Thyroid gland (tissue), 4 donors: Measurements from ENCODE around the gene HELZ. TPM values are rescaled to one million over a fixed set of nuclear protein-coding genes. Genes with fewer than 3 reads are reported as not detected.

ENCODE experiments used
- DNase-seq, 2 donors: peaks; one replicate each; pipeline ENCODE4 v3.0.0-alpha.2; 2019
- H3K27ac ChIP-seq, 3 donors: fragments of 200-600 bp; sonication (generic); 1 replicate in 2 of 3; 2 replicates in 1 of 3; pipeline ENCODE4 v1.5.1; 2016 to 2019; ENCODE audit warnings: mild to moderate bottlenecking in 1 of 3, moderate library complexity in 1 of 3
- H3K27me3 ChIP-seq: fragments of 200-600 bp; sonication (generic); one replicate; pipeline ENCODE4 v1.5.1; 2019
- H3K36me3 ChIP-seq, 2 donors: fragments of 200-600 bp; sonication (generic); one replicate each; pipeline ENCODE4 v1.5.1; 2016 to 2019
- H3K4me1 ChIP-seq, 2 donors: fragments of 200-600 bp; sonication (generic); one replicate each; pipeline ENCODE4 v1.5.1; 2017 to 2019
- H3K4me3 ChIP-seq, 3 donors: fragments of 200-600 bp; sonication (generic); replicated peaks in 1 of 3; 1 replicate in 2 of 3; 2 replicates in 1 of 3; pipeline ENCODE4 v1.5.1; 2016; ENCODE audit warnings: mild to moderate bottlenecking in 1 of 3
- H3K9me3 ChIP-seq: fragments of 200-600 bp; sonication (generic); one replicate; pipeline ENCODE4 v1.5.1; 2017
- CTCF ChIP-seq, 6 experiments: fragments of 200-600 bp in 3 of 6; fragments of 450-650 bp in 3 of 6; sonication (generic) in 3 of 6; IDR thresholded peaks; one replicate each; pipeline ENCODE4 v1.5.1; 2016 to 2019; ENCODE audit warnings: antibody characterized with exemption in 6 of 6, mild to moderate bottlenecking in 2 of 6, inconsistent platforms in 1 of 6, moderate library complexity in 1 of 6
- POLR2A ChIP-seq, 2 donors: fragments of 450-650 bp; IDR thresholded peaks; one replicate each; pipeline ENCODE4 v1.6.1; 2017; ENCODE audit warnings: antibody characterized with exemption in 2 of 2, mild to moderate bottlenecking in 2 of 2, moderate library complexity in 1 of 2
- WGBS, 2 donors: methylation state at CpG; one replicate each; pipeline ENCODE4 v1.1.5; 2017; 5-methylcytosine and 5-hydroxymethylcytosine counted together
- intact Hi-C: fragments of 100-400 bp; cut with DNase I; formaldehyde crosslinking; loops from one replicate; pipeline ENCODE4 v1.15.1; 2023
- total RNA-seq, 4 donors: library from RNA; depleted of rRNA; stranded (reverse); fragments of >200 nt; gene quantifications; one replicate each; pipeline ENCODE4 v1.2.3, GENCODE V29; 2016

HELZ gene
- total RNA-seq, 4 donors from 2014 or later = 63.4 to 134 (median 88.2) TPM

DNA sequence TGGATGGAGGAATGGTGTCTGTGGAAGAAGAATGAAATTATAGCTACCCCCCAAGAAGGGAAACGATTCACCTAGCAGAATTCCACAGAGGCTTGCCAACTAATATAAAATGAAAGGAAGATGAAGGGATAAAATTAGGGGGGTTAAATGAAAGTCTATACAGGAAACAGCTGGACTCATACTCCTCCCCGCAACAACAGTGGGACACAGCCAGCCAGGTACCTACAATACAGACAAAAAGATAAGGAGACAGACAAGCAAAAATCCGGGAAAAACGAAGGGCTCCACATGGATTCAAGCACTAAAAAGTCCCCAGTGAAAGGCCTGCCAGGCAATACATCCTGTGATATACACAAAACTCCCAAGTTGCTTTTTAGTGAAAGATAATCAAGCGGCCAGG is 152.7 kb downstream of the HELZ start:
- 85 to 87% methylated on average over 5 of the region's 5 CpGs for WGBS, 2 donors
- Histone ChIP-seq H3K9me3 (no peaks in the 10 kb centered on the region), H3K36me3 (no peaks in the 10 kb centered on the region), H3K4me3 (no peak overlapping the region), H3K27me3 (no peaks in the 10 kb centered on the region), H3K27ac (no peak overlapping the region), H3K4me1 (no peaks in the 10 kb centered on the region)
- no peak for DNase-seq
- TF ChIP-seq POLR2A (IDR thresholded peaks at IDR 0.05) (no peak), CTCF (IDR thresholded peaks at IDR 0.05) (no peak)
- intact Hi-C loops = no loop called here

- H3K36me3 ChIP-seq = peaks cover 0 to 7% of the 10 kb centered on the region in 2 donors
- no peak overlapping the region for H3K4me3 ChIP-seq
- intact Hi-C loops = no loop called here
- no peaks in the 10 kb centered on the region for H3K9me3 ChIP-seq
- H3K27me3 ChIP-seq = no peaks in the 10 kb centered on the region
- no peak overlapping the region for H3K27ac ChIP-seq
- TF ChIP-seq CTCF (IDR thresholded peaks at IDR 0.05) = no peak
- no peak for TF ChIP-seq POLR2A (IDR thresholded peaks at IDR 0.05)
- no peak for DNase-seq
- no peaks in the 10 kb centered on the region for H3K4me1 ChIP-seq
These were observed 154.7 kb downstream of the HELZ start for GRCh38 chr17:67090341-67090740.

DNA sequence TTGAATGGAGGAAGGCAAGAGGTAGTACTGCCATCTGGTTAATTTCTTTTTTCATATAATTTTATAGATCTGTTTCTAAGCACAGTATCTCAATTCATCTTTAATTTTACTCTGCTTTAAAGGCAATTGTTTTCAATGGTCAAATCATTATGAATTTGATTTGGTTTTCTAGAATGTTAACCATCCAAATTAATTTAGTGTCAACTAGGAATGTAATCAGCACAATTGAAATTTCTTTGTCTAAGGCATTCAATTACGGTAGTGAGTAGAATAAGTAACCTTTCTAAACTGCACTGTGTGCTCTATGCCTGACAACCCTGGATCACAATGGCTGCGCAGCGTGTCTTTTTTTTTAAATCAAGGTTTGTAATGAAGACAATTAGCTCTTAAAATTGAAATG is 156.4 kb downstream of the HELZ start:
- no peak for DNase-seq
- no peak overlapping the region for H3K4me3 ChIP-seq
- no peak overlapping the region for H3K27ac ChIP-seq
- H3K9me3 ChIP-seq = no peaks in the 10 kb centered on the region
- WGBS, 2 donors = 97 to 99% methylated on average over 3 of the region's 3 CpGs
- TF ChIP-seq CTCF (IDR thresholded peaks at IDR 0.05) = no peak
- TF ChIP-seq POLR2A (IDR thresholded peaks at IDR 0.05) = no peak
- peaks cover 0 to 7% of the 10 kb centered on the region in 2 donors for H3K36me3 ChIP-seq
- H3K27me3 ChIP-seq = no peaks in the 10 kb centered on the region
- intact Hi-C loops = no loop called here
- no peaks in the 10 kb centered on the region for H3K4me1 ChIP-seq

DNA sequence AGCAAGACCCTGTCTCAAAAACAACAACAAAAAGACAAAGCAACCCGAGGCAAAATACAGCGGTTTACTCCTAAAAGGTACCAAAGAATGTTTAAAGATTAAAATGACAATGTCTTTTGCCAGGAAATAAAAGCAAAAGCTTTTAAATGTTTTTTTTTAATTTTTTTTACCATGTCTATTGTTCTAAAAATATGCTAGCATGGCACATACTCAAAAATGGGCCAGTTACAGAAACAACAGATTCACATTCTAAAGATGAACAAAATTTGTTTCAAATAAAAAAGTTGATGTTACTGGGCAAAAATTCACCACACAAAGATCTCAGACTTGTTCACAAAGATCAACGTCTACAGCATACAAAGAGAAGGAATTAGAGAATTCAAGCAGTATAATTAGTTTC is 159.6 kb downstream of the HELZ start:
- WGBS, 2 donors = 83 to 88% methylated on average over 3 of the region's 3 CpGs
- no peaks in the 10 kb centered on the region for H3K4me1 ChIP-seq
- no peak for TF ChIP-seq CTCF (IDR thresholded peaks at IDR 0.05)
- no peak for TF ChIP-seq POLR2A (IDR thresholded peaks at IDR 0.05)

GRCh38 chr17:67082107-67082506 is 162.9 kb downstream of the HELZ start:
- H3K27ac ChIP-seq = no peak overlapping the region
- no peak for TF ChIP-seq CTCF (IDR thresholded peaks at IDR 0.05)
- no peak for TF ChIP-seq POLR2A (IDR thresholded peaks at IDR 0.05)
- no peaks in the 10 kb centered on the region for H3K9me3 ChIP-seq
- peaks cover 0 to 10% of the 10 kb centered on the region in 2 donors for H3K36me3 ChIP-seq
- H3K4me1 ChIP-seq = no peaks in the 10 kb centered on the region
- no peaks in the 10 kb centered on the region for H3K27me3 ChIP-seq
- no peak for DNase-seq
- intact Hi-C loops = no loop called here
- 77 to 78% methylated on average over 1 of the region's 1 CpG for WGBS, 2 donors
- no peak overlapping the region for H3K4me3 ChIP-seq

More for the DNA sequence above, 159.6 kb downstream of the HELZ start:
- DNase-seq = no peak
- intact Hi-C loops = no loop called here
- Histone ChIP-seq H3K36me3 (peaks cover 0 to 7% of the 10 kb centered on the region in 2 donors), H3K9me3 (no peaks in the 10 kb centered on the region), H3K4me3 (no peak overlapping the region), H3K27ac (no peak overlapping the region), H3K27me3 (no peaks in the 10 kb centered on the region)
